Fibroblast of pulmonary artery (primary cell): ENCODE results near the gene SV2B.

Source experiments
- DNase-seq: peaks from one replicate; pipeline ENCODE4 v3.0.0-alpha.2; 2010; ENCODE audit warnings: low read depth
- H3K4me3 ChIP-seq: replicated peaks from 2 replicates; pipeline ENCODE4 v1.5.1; 2011; ENCODE audit warnings: low read depth, mild to moderate bottlenecking, control low read depth, low read length, moderate library complexity
- CTCF ChIP-seq: IDR thresholded peaks from 2 replicates; pipeline ENCODE4 v1.5.1; 2011; ENCODE audit warnings: mild to moderate bottlenecking, control low read depth, low read length, inconsistent platforms; ENCODE audit errors: missing control alignments

SV2B gene

GRCh38 chr15:91307601-91308000, 207.5 kb downstream of the SV2B start:
- TF ChIP-seq CTCF = no peak

DNA sequence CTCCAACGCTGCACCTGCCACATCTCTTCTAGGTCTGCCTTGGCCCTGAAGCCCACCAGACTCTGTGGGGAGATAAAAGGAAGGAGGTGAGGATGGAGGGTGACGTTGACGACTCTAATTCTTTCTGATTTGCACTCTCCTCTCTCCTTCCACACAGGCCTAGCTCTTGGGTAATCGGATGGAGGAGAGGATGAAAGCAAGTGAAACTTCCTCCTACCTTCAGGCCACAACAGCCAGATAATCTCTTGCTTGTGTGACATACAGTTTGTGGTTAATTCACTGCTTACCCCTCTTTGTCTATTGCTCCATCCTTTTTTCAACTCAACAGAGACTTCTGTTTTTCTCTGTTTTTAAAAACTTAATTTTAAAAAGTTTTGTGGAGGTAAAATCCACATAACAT, 208.1 kb downstream of the SV2B start:
- no peak for DNase-seq
- TF ChIP-seq CTCF = no peak
- H3K4me3 ChIP-seq = no peak overlapping the region

More at GRCh38 chr15:91307601-91308000, 207.5 kb downstream of the SV2B start:
- DNase-seq = no peak
- H3K4me3 ChIP-seq = no peak overlapping the region

DNA sequence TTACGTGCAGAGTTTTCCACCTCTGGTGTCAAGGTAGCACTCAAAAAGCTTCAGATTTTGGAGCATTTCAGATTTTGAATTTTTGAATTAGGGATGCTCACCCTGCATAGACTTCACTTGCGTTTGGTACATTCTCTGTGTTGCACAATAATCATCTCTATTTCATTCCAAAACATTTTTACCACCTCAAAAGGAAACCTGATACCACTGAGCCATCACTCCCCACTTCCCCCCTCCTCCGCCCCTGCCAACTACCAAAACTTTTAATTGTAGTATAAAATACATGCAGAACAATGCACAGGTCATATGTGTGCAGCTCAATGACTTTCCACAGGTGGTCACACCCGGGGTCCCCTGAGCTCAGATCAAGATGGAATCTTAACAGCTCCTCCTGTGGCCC, 208.8 kb downstream of the SV2B start:
- no peak overlapping the region for H3K4me3 ChIP-seq
- DNase-seq = no peak
- TF ChIP-seq CTCF = no peak

DNA sequence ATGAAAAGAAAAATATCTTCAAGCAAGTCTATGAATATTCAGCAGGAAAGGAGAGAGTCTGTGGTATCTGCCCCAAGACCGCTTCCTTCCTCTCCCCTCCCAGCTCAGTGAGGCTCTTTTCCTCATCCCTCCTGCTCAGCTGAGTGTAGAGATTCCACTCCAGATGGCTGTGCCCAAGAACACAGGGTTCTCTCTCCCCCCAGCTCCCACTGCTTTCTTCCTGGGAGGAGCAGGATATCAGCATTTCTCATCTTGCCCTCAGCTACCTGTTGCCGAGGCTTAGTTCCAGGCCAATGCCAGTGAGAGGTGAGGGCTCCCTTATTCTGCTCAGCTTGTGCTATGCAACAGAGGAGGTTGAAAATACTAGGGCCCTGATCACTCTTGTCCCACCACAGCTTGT, 211.9 kb downstream of the SV2B start:
- TF ChIP-seq CTCF = no peak
- H3K4me3 ChIP-seq = no peak overlapping the region
- DNase-seq = no peak

DNA sequence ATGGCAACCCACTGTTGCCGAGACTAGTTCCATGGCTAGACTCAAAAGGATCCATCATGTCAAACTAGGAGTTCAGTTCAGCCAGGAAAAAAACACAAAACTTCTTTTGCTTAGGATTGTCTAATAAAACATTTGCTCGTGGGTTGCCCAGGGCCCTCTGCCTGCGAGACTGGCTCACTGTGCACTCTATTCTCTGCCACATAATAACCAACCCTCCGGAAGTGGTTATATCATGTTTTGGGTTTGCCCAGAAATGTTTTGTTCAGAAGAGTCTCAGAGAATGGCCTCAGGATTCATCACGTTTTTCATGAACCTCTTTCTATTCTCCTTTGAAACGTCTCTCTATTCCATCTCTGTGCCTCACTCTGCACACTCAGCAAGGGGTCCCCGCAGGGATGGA, 216.1 kb downstream of the SV2B start:
- no peak for DNase-seq
- H3K4me3 ChIP-seq = no peak overlapping the region
- TF ChIP-seq CTCF = no peak

DNA sequence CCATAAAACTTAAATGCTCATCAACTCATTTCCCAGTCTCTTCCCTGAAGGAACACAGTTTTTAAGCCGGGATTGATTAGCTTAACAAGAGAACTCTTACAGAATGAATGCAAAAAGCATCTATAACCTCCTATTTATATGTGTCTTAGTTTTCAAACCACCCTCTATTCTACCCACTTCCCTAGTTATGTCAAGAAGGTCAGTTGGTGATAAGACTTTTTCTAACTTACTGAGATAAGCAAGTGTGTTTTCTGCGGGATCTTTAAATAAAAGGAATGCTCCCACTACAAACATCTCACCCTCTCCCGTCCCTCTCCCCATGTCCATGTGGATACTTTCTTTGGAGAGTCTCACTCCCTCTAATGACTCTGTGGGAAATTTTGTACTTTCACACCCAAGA, 218.5 kb downstream of the SV2B start:
- no peak for DNase-seq
- no peak for TF ChIP-seq CTCF
- H3K4me3 ChIP-seq = no peak overlapping the region

- TF ChIP-seq CTCF = no peak
- no peak overlapping the region for H3K4me3 ChIP-seq
- no peak for DNase-seq
Measured at GRCh38 chr15:91318931-91319330, 218.9 kb downstream of the SV2B start.
